MCF 10A (cell line): ENCODE measurements around the gene EOGT. TPM values are rescaled to one million over a fixed set of nuclear protein-coding genes. Genes with fewer than 3 reads are reported as not detected.

Experiments used
- BruUV-seq: library from RNA; stranded (reverse); fragments of 400-500 nt; replicated peaks from 2 replicates; lab custom pipeline; 2021; lab: Mats Ljungman, UMichigan
- CTCF ChIA-PET: fragments of 300-600 bp; sonication (Branson Sonifier 250); formaldehyde crosslinking; extraction: SDS; loops from one replicate; lab custom pipeline; 2021; ENCODE audit warnings: antibody characterized with exemption, inconsistent platforms; lab: Yijun Ruan, JAX
- POLR2A ChIA-PET: fragments of 300-600, 350-650 bp; sonication (Branson Sonifier 250); formaldehyde crosslinking; extraction: SDS; loops from one replicate; lab custom pipeline; 2020; ENCODE audit warnings: antibody characterized with exemption, inconsistent platforms; lab: Yijun Ruan, JAX
- DNase-seq: peaks from one replicate; pipeline ENCODE4 v3.0.0-alpha.2; 2018; ENCODE audit not compliant: unreplicated experiment
- H3K27ac Mint-ChIP-seq: one replicate; pipeline ENCODE4 v1.8.0; 2022; ENCODE audit warnings: mild to moderate bottlenecking, low read depth, mixed read lengths; ENCODE audit not compliant: unreplicated experiment
- H3K27me3 Mint-ChIP-seq: one replicate; pipeline ENCODE4 v1.8.0; 2022; ENCODE audit warnings: mixed read lengths; ENCODE audit not compliant: insufficient read depth, unreplicated experiment
- H3K36me3 Mint-ChIP-seq: one replicate; pipeline ENCODE4 v1.8.0; 2022; ENCODE audit warnings: mild to moderate bottlenecking, moderate library complexity, mixed read lengths; ENCODE audit not compliant: insufficient read depth, unreplicated experiment
- H3K4me1 Mint-ChIP-seq: one replicate; pipeline ENCODE4 v1.8.0; 2022; ENCODE audit warnings: mixed read lengths; ENCODE audit not compliant: insufficient read depth, unreplicated experiment
- H3K4me3 Mint-ChIP-seq: one replicate; pipeline ENCODE4 v1.8.0; 2022; ENCODE audit warnings: mild to moderate bottlenecking, moderate library complexity, mixed read lengths; ENCODE audit not compliant: unreplicated experiment
- H3K9me3 Mint-ChIP-seq: one replicate; pipeline ENCODE4 v1.8.0; 2022; ENCODE audit warnings: mixed read lengths; ENCODE audit not compliant: unreplicated experiment
- intact Hi-C: fragments of 100-400 bp; cut with micrococcal nuclease; formaldehyde crosslinking; loops from 2 replicates; pipeline ENCODE4 v1.14.1; 2022
- total RNA-seq: library from RNA; stranded (reverse); gene quantifications from 2 replicates; pipeline ENCODE4 v1.2.3, GENCODE V29; 2022
- TF ChIP-seq, protein P1 (sequence below): fragments of 200-600 bp; IDR thresholded peaks from one replicate; pipeline ENCODE4 v1.8.0; 2022; ENCODE audit warnings: antibody characterized with exemption, mild to moderate bottlenecking; ENCODE audit not compliant: unreplicated experiment

Gene EOGT
- total RNA-seq, 1 experiment from 2014 or later, result 40.9 TPM

DNA sequence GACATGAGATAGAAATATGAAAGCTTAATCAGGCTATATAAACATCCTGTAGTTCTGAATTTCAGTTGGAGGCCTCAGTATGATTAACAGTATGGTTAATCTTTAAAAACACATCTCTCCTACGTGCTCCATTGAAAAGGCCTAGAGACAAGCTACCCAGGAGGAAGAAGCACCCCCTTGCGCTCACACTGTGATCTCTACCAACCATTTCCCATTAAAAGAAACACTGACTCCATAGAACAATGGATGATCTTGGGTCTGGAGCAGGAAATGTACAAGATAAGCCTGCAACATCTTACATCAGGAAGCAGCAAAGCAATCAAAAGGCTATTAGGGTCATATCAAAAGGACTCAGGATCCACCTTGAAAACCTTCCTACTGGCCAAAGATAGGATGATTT is 3.4 kb upstream of the EOGT start:
- H3K36me3 Mint-ChIP-seq, result peaks cover 28% of the 10 kb centered on the region
- ChIA-PET CTCF (no interaction called here), POLR2A (interaction anchor here (0.6 to 9.3 kb wide), 4 partner anchors 29 to 363 kb away, joined by 3 to 94 read pairs (median 32); partner anchors contain the start of genes ARL6IP5, TMF1 and UBA3)
- no peak for DNase-seq
- no peak overlapping the region for H3K27ac Mint-ChIP-seq
- H3K4me1 Mint-ChIP-seq, result peaks cover 15% of the 10 kb centered on the region
- no peaks in the 10 kb centered on the region for H3K9me3 Mint-ChIP-seq
- no TSS peak for BruUV-seq
- H3K27me3 Mint-ChIP-seq, result no peaks in the 10 kb centered on the region
- no peak overlapping the region for H3K4me3 Mint-ChIP-seq
- TF ChIP-seq, protein P1, sequence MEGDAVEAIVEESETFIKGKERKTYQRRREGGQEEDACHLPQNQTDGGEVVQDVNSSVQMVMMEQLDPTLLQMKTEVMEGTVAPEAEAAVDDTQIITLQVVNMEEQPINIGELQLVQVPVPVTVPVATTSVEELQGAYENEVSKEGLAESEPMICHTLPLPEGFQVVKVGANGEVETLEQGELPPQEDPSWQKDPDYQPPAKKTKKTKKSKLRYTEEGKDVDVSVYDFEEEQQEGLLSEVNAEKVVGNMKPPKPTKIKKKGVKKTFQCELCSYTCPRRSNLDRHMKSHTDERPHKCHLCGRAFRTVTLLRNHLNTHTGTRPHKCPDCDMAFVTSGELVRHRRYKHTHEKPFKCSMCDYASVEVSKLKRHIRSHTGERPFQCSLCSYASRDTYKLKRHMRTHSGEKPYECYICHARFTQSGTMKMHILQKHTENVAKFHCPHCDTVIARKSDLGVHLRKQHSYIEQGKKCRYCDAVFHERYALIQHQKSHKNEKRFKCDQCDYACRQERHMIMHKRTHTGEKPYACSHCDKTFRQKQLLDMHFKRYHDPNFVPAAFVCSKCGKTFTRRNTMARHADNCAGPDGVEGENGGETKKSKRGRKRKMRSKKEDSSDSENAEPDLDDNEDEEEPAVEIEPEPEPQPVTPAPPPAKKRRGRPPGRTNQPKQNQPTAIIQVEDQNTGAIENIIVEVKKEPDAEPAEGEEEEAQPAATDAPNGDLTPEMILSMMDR, result no peak
- intact Hi-C loops, result no loop called here

DNA sequence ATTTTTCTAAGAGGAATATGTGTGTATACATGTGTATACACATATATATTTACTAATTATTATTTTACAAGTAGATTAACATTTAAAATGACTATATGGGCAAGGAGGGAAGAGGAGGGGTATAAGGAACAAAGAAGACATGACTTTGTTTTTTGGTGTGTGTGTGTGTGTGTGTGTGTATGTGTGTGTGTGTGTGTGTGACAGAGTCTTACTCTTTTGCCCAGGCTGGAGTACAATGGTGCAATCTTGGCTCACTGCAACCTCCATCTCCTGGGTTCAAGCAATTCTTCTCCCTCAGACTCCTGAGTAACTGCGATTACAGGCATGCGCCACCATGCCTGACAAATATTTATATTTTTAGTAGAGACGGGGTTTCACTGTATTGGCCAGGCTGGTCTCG is 2.6 kb upstream of the EOGT start:
- TF ChIP-seq, protein P1, result no peak
- Mint-ChIP-seq H3K4me1 (peaks cover 18% of the 10 kb centered on the region), H3K36me3 (peaks cover 30% of the 10 kb centered on the region), H3K9me3 (no peaks in the 10 kb centered on the region), H3K27me3 (no peaks in the 10 kb centered on the region), H3K4me3 (no peak overlapping the region), H3K27ac (no peak overlapping the region)
- BruUV-seq, result no TSS peak
- POLR2A ChIA-PET, result interaction anchor here (0.7 to 9.3 kb wide), 3 partner anchors 35 to 218 kb away, joined by 3 to 94 read pairs (median 61); partner anchors contain the start of genes ARL6IP5, TMF1 and UBA3
- CTCF ChIA-PET, result no interaction called here
- DNase-seq, result no peak
- intact Hi-C loops, result no loop called here

DNA sequence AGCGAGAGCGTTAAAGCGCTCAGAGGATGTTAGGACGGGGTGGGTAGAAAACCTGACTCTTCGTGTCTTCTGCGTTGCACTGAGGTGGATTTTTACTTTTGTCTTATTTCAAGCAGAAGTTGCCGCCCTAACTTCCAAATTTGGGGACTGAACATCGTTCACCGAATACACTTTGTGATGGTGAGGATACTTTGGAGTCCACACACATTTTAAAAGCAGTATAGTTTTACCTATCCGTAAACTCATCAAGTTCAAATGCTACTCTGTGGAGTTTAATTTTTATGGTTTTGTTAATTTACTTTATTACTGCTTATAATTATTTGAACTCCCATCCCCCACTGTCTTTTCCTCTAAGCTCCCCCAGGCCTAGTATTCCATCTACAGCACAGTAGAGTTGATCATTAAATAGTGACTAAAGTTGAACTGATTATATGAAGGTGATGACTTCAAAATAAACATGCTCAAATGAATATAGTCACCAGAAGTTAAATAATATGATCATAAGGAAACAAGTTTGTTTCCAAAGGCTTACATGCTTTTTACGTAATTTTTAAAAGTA is 617 bp upstream of the EOGT start:
- no peak for DNase-seq
- no peaks in the 10 kb centered on the region for H3K9me3 Mint-ChIP-seq
- intact Hi-C loops, result loop anchor here (5.0 kb wide), 1 partner anchor 73 kb away; no protein-coding TSS in a partner anchor
- H3K27me3 Mint-ChIP-seq, result no peaks in the 10 kb centered on the region
- H3K27ac Mint-ChIP-seq, result peak overlapping the region; percentile 91
- peaks cover 43% of the 10 kb centered on the region for H3K36me3 Mint-ChIP-seq
- peak overlapping the region; percentile 89 for H3K4me3 Mint-ChIP-seq
- TF ChIP-seq, protein P1, result no peak
- CTCF ChIA-PET, result interaction anchor here (1.0 to 1.9 kb wide), 5 partner anchors 7 to 72 kb away, joined by 4 to 12 read pairs (median 5); no protein-coding TSS in a partner anchor
- POLR2A ChIA-PET, result interaction anchor here (0.5 to 9.3 kb wide), 16 partner anchors 9 to 527 kb away, joined by 3 to 94 read pairs (median 4); partner anchors contain the start of genes ARL6IP5, TMF1 and UBA3
- H3K4me1 Mint-ChIP-seq, result peaks cover 32% of the 10 kb centered on the region
- BruUV-seq, result no TSS peak

DNA sequence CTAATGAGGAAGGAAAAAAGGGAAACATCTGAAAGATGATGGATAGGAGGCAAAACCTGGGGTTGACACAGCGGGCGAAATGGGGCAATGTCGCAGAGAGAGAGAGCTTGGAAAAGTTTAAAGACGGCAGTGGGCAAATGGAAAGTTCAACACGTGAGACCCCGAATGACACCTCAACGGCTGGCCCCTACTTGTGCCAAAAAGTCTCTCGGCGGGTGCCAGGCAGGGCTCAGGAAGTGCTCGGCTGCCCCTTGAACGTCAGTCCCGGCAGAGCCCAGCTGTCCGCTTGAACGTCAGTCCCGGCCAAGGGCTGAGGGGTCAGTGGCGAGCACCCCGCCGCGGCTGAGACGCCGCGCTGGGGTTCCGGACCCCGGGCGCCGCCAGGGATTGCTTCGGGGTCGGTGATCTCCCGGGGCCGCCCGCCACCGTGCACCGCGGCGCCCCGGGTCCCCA is 658 bp downstream of the EOGT start:
- TF ChIP-seq, protein P1, result no peak
- Mint-ChIP-seq H3K27ac (peak overlapping the region; percentile 91), H3K36me3 (peaks cover 44% of the 10 kb centered on the region), H3K4me1 (peaks cover 32% of the 10 kb centered on the region), H3K27me3 (no peaks in the 10 kb centered on the region), H3K9me3 (no peaks in the 10 kb centered on the region), H3K4me3 (peak overlapping the region; percentile 89)
- CTCF ChIA-PET, result interaction anchor here (0.6 to 1.9 kb wide), 6 partner anchors 9 to 700 kb away, joined by 3 to 12 read pairs (median 4); no protein-coding TSS in a partner anchor
- DNase-seq, result peak; percentile 47
- no TSS peak for BruUV-seq
- intact Hi-C loops, result loop anchor here (5.0 kb wide), 1 partner anchor 74 kb away; no protein-coding TSS in a partner anchor
- POLR2A ChIA-PET, result interaction anchor here (0.6 to 9.3 kb wide), 12 partner anchors 9 to 528 kb away, joined by 3 to 94 read pairs (median 4); partner anchors contain the start of genes ARL6IP5, TMF1 and UBA3
